HG03571 (cell line): ENCODE measurements around the gene PNCK.
"Not testable (repeated sequence)": the region's sequence is repeated elsewhere in the genome, so short reads cannot be mapped to it uniquely, and the experiment has no call there.

Source experiments
- ATAC-seq: cut with Tn5 transposase; IDR thresholded peaks from one replicate; pipeline ENCODE4 v1.9.1; 2021; ENCODE audit not compliant: unreplicated experiment

The PNCK gene

DNA sequence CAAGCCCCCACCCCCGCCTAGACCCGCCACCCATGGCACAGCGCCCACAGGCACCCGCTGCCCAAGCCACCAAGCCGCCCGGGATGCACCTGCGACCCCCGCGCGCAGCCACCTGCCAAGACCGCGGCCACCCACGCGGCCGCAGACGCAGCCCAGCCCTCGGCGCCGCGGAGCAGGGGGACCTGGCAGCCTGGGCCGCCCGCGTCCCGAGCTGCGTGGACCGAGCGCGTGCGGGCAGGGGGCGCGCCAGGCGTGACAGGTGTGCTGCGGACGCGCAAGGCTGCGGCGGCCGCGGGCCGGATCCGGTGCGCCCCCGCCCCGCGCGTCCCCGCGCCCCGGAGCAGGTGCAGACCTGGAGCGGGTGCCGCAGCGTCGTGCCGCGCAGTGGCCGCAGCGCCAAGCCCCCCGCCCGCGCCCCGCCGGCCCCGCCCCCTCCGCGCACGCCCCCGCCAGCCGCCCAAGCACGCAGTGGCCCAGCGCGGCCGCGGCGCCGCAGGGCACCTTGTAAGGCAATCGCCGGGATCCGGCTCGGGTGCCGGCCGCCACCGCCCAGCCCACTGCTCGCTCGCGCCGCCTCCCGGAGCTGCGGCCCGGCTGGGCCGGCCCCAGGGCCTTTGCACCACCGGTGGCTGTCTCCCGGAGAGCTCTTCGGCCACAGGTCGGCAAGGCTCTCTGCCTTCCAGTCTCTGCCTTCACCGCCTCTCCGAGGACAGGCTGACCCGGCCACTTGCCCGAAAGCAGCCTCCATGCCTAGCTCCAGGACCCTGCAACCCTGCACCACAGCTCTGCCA lies at the start of gene PNCK:
Gene PNCK (minus strand): TSS at position 386 of the 791 bp plus-strand sequence. CDS start 737 bp downstream, outside the sequence.
- no peak for ATAC-seq

DNA sequence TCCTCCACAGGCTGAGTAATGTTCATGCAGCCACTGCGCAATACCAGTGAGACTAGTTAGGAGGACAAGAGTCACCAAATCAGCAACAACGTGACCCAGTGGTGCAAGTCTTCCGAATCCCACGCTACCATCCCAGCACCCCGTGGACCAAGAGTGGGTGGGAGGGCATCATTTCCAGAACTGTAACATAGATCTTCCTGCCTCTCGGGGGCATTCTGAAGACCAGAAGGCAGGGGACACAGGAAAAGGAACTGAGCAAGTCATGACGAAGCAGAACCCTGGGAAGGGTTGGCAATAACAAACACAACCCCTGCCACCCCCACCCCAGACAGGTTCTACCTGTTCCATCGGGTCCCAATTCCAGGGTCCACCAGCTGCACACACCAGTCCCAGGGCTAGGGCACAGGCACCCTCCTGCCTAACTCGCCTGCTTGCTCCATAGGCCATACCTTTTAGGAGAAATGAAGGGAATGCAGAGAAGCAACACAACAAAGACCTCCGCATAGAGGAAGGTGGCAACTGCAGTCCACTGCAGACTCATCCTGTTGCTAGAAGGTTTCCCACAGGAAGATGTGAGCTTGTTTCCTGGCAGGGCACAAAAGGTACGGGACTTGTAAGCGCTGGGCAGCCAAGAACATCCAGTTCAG lies 49.2 kb upstream of the PNCK start:
- ATAC-seq = no peak

DNA sequence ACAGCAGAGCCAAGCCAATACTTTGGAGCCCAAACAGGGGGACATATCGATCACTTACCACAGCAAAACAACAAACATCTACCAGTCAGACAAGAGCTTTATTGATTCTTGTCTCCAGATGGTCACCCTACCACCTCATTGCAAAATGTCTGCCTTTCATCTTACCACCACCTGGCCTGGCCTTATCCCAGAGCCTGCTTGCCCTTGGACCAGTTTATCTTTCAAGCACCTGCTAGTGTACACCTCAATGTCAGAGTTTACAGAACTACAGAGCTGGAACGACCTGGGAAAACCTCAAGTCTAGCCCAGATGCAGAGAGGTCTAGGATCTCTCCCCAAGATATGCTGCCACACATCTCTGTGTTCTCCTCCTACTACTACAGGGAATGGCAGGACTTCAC lies 46.1 kb upstream of the PNCK start:
- no peak for ATAC-seq

DNA sequence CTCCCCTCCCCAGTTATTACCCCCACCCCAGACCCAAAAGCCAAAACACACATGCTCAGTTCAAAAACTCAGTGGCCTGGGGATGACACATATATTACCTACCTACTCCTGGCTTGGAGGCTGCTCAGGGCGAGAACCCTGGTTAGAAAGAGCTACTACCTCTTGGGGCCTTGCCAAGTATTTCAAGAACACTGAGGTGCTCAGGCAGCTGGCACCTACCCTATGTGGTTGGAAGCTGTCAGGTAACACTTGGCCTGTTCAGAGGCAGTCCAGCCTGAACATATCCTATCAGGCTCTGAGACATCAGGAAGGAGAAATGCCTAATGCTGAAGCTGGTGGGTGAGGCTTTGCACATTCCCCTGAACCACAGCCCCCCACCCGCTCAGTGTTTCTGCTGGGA lies 45.6 kb upstream of the PNCK start:
- no peak for ATAC-seq

DNA sequence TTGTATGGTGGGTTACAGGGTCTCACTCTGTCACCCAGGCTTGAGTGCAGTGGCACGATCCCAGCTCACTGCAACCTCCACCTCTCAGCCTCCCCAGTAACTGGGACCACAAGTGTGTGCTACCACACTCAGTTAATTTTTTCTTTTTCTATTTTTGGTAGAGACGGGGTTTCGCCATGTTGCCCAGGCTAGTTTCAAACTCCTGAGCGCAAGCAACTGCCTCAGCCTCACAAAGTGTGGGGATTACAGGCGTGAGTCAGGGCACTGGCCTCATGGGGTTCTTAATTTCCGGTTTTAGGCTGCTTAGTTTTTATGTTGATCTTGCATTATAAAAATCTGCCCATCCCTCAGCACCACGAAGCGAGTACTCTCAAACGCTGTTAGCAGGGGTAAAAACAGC lies 43.8 kb upstream of the PNCK start:
- no peak for ATAC-seq

DNA sequence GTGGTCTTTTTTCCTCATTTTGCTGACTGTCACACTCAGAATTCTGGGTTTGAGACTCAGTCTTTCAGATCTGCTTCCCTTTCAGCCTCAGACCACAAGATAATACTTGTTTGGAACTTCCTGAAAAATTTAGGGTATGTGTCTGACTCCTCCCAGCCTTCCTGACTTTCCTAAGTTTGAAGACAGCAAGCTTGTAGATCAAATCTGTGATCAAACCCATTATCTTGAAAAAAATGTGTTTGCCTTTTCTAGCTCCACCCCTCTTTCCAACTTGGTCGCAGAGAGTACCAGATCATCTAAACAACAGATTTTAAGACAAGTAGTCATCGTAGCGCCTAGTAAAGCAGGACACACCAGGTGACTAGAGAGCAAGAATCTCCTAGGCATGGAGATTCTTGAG lies 40.6 kb upstream of the PNCK start:
- ATAC-seq = no peak

DNA sequence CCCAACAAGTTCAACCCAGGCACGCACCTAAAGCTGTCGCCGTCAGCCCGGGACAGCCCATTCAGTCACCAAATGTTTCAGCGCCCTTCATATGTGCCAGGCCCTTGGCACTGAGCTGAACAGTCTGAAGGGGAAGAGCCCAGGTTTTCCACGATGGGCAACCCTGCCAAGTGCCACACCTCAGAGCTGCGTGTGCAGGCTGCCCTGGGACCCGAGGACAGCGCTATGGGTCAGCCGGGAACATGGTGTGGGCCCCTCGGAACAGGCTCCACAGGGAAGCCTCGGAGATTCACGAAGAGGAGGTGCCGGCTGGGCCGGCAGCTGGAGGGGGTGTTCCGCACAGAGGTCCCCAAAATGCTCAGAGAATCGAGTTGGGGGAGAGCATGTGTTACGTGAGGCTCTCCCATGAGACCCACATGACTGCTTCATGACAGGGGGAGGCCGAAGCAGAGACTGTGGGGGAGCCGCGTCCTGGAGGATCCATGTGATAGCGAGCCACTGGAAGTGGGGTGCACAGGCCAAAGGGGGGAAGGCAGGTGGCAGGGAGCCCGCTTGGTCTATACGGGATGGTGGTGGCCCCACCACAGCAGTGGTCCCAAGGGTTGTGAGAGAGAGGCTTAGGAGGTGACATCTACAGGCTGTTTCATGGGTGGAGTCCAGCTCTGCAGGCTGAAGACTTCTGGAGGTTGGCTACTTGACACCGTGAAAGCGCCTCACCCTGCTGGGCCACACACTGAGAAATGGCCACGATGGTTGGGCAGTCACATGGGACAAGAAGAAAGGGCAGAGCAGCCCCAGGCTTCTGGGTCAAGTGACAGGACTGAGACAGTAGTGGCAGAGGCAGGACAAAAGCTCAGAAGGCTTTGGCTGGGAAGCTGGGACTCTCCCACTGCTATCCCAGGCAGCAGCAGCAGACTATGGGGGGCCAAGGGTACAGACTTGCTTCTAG lies 36.4 kb upstream of the PNCK start:
- ATAC-seq = no peak

DNA sequence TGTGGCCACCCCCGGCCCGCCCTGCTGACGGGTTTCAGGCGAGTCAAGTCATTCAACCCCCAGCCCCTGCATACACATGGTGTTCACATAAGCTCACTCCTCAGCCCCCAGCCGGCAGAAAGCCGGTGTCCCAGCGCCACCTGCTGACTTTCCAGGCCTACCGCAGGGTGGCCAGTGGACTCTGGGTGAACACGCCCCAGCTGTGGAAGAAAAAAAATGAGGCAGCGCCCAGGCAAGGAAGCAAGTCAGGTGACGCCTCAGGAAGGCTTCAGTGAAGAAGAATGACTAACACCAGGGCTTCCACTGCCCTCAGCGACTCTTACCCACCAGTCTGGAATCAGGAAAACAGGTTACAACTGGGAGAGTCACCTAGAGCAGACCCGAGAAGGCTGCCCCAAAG lies 34.8 kb upstream of the PNCK start:
- ATAC-seq = no peak

DNA sequence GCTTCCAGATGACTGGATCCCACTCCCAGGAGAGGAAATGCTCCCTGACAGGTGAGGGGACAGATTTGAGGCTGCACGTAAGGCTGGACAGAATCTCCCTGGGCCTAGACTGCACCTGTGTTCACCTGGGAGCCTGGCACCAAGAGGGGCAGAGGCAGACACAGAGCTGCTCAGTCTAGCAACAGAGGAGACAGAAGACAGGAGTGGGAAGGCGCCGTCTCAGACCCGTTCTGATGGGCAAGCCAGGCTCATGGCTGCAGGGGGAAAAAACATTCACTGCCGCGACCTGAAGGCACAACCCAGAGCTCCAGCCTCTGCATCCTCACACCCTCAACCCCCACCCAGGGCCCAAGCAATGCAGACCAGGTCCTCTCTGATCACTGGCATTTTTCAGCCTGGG lies 33.8 kb upstream of the PNCK start:
- no peak for ATAC-seq

DNA sequence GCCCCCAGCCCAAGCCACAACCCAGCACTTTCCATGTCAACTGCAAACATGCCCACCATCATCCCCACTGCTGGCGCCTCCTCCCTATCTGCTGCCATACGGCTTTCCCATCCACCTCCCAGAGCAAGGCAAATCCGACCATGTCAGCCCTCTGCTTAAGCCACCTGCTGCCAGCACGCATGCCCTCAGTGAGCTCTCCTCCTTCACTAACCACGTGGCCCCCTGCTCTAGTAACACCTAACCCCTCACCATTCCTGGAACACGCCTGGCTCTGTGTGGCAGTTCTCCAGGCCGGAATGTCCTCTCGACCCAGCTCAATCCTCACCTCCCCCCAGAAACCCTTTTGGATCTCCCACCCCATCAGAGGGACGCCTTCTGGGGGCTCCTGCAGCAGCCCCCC lies 33.2 kb upstream of the PNCK start:
- ATAC-seq = no peak

DNA sequence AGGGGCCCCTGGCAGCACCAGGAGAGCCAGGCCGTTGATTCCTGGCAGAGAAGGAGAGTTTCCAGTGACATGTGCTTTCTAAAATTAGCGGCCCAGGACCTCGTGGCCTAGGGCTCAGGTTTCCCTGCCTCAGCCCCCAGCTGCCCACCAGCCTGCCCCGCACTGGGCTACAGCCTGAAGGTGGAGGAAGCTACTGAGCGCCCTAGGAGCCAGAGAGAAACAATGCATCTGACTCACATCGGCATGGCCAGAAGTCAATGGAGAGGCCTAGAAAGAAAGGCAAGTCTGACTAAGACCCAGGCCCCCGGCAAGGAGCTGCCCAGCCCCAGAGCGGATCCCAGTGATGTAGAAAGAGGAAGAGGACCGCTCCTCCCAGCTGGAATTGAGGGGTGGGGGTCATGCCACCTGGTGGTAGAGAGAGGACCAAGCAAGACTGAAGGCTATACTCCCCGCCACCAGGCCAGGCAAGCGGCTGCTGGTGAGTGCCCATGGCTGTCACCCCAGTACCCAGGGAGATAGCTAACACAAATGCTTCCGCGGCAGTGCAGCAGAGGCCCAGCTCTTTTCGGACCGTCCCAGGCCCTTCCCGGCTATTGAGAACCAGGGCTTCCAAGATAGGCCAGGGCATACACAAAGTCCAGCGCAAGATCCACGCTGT lies 31.9 kb upstream of the PNCK start:
- ATAC-seq = not testable (repeated sequence)

DNA sequence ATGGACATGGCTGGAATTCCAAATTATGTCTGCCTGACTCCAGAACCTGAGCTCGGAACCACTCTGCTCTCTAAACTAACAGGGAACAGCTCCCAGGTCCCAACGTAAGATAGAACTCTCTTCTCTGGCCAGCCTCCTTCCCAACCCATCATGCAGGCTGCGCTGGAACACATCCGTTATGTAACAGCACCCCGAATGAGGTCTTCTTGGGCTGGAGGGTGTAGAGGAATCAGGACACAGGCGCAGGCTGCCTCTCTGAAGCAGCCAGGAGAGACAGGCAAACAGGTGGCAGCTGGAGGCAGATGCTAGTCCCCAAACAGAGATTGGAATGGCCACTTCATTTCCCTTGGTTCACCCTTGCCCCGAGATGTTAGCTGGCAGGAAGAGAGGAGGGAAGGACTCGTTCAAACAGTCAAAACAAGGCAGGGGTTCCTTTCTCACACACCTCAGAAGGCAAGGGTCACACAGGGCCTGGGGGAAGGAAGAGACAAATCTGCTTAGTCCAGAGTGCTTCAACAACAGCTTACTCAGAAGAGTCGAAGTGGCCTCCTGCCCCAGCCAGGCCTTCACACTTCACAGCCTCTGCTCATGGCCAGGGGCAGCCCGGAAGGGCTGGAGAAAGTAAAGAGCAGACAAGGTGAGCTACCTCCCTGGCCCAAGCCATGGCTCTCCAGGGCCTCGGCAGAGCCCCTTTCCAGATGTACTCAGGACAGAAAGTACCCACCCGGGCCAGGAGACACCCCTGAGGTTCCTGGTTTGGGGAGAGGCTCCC lies 31.2 kb upstream of the PNCK start:
- ATAC-seq = not testable (repeated sequence)

DNA sequence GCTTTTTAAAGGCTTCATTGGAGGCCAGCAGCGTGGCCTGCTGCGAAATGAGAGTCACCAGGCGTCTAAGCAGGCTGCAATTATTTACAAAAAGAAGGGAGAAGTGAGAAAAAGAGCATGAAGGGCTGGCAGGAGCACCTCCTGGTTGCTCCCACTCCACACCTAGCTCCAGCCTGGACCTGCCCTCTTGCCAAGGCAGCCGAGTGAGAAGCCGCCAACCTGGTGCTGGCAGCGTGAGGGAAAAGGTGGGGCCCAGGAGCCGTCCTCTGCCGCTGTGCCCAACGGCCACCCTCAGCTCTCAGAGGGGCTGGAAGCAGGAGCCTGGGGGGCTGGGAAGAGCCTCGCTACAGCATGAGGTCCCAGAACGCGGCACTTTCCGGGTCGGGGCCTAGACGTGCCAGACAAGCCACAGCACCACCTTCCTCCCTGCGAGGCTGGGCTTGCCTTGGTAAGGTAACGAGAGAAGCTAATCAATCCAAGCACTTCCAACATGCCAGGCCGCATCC lies 30.5 kb upstream of the PNCK start:
- ATAC-seq = no peak

DNA sequence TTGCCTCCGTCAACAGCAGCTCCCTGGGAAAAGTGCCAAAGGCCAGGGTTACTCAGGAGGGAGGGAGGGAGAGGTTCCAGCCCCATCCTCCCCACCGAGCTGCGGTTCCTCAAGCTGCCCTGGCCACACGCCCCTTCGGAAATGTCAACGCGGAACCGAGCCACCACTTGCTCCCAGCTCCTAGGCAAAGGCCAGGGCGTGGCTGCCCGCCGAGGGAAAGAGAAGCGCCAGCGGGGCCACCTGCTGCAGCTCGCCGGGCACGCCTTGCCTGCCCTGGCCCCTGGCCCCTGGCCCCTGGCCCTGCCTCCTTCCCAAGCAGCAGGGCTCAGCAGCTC lies 29.4 kb upstream of the PNCK start:
- no peak for ATAC-seq

DNA sequence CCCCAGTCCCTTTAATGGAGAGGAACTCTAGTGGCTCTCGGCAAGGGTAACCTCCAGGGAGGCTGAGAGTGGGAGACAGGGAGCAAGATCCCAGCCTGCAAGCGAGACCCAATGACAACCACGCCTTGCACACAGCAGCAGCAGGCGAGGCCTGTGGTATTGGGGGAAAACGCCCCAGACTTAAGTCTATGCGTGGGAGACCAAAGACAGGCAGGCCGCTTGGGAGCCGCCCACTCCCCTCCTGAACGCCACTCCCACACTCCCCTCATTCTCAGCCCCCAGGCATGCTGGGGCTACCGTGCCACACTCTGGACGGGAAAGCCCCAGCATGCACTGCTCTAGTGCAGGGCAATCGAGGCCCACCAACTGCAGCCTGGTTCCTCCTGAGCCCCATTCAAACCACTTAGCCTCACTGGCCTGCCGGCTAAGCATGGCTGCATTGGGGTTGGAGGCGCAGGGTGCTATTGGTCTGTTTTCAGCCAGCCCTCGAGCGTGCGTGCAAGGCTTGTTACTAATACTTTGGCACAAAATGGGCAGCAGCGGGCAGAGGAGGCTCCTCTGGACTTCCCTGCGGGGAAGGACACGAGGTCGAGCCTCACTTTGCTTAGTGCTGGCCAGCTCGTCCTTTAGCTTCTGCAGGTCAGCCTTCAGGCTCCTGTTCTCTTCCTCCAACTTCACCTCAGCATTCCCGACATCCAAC lies 28.9 kb upstream of the PNCK start:
- ATAC-seq = no peak

DNA sequence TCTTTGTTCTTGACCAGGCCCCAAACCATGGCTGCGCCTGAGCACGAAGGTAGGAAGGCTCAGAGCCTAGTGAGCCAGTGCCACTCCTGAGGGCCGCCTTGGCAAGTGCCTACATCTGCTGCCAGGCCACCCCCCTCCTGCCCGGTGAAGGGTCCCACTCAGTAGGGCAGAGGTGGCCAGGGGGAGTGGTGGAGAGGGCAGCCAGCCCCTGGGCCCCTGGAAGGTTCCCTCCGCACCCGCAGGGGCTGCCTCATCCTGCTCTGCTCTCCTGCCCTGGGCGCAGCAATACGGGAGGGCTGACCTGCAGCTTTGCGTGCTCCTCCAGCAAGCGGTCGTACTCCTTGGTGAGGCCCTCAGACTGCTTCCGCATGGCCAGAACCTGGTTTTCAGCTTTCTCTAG lies 28.1 kb upstream of the PNCK start:
- no peak for ATAC-seq

DNA sequence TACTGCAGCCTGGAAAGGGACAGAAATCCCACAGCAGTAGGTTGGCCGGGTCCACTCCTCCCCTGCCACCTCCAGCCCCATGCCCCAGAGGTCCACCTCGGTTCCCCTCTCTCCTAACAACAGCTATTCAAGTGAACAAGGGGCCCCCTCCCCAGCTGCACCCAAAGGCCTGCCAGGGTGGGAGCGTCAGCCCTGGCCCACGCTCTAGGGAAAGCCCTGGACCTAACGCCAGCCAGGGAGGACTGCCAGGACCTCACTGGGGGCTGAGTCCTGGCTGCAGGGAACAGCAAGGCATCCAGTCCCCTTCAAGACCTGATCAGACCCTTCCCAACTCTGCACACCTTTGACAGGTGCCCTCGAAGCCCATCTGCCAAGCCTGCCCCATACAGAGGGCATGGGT lies 27.4 kb upstream of the PNCK start:
- no peak for ATAC-seq

DNA sequence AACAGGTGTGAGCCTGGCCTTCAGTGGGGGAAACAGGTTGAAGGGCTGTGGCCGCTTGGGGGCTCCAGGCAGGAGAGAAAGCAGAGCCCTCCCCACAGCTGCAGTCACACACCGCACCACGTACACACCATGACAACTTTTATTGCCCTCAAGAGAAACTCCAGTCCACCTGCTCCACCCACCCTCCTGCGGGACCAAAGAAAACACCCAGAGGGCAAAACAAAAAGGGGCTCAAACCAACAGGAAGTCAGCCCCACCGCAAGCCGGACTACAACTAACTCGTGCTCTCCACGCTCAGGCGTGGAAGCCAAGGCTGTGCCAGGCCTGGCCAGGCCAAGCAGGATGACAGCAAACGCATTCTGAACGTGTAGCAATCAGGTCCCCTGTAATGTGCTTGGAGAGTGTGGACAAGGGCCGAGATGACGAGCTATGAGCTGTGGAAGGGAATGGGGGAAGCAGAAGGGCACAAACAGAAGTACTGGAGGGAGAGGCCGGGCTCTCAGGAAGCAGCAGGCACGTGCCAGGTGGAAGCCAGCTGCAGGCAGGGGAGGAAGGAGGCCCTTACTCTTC lies 26.8 kb upstream of the PNCK start:
- ATAC-seq = no peak

DNA sequence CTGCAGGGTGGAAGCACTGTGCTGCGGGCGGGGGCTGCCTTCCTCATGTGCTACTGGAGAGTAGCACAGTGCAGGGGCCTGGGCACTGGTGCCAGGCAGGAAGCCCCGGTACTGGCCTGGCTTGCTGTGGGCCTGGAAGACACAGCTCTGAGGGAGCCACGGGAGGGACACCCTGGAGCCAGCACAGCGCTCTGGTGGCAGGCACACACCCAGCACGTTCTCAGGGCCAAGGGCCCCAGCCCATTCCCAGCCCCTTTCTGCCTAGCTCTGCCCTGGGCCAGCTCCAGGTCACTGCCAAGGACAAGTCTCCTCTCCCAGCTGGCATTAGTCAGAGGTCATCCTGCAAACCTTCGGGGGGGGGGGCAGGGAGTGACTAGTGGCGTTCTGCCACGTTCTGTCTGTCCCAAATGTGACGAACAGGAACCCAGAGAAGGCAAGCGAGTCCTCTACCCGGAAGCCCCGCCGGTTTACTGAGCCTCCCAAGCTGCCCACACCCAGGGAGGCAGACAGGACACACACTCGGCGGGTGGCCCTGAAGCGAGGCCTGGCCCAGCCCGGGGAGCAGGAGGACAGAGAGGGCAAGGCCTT lies 26.3 kb upstream of the PNCK start:
- ATAC-seq = not testable (repeated sequence)
